ENCODE measurements around the gene CFAP65.

The CFAP65 gene

GRCh38 chr2:218975060-218975777, 66.1 kb downstream of the CFAP65 start:
- no peak for DNase-seq (ENCODE audit: low spot score)

DNA sequence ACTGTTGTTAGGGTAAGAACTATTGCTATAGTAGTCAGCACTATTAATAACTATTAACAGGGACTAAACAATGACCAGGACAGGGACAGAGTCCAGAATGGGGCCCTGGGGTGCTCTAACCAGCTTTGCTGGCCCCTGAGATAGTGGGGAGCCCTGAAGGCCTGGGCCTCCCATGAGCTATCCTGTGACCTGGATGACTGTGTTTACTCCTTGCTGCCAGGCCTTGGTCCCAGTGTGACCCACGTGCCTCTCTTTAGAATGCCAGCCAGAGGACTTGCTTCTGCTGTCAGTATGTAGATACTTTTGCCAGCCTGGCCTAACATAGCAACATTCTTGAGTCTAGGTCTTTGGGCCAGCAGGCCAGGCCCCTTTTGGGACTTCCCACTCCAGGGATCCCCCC, 70.4 kb downstream of the CFAP65 start:
- no peak for DNase-seq (ENCODE audit: low spot score)

DNA sequence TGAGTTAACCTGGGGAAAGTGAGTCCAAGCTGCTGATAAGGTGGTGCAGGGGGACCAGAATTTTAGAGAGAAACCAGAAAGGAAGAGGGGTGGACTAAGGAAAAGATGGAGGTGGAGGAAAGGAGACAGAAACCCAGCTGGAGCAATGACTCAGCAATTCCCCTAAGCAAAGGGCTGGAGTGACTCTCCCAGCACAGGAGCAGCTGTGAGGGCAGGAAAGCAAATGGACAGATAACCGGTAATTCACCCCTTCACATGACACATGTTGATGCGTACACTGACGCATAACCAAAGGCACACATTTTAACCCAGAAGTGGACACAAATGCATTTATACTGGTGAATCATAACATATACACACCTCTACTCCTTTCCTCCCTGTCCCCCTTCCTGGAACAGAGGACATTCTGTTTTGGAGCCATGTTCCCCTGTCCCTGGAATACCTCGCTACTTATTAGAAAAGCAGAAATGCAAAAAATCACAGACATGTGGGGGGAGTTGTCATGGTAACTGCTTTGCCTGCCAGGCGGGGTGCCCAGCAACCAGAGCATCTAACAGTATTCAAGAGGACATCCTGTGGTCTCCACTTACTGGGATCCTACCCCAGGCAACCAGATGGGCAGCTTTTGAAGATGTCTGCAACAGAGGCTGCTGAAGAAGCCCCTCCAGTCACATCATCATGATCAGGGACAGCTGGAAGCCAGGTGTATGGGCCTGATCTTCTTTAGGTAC, 77.1 kb downstream of the CFAP65 start:
- DNase-seq (ENCODE audit: low spot score): no peak

- no peak for DNase-seq (ENCODE audit: low spot score)
Measured at GRCh38 chr2:218963601-218964000, 77.7 kb downstream of the CFAP65 start.

- DNase-seq (ENCODE audit: low spot score): peak; percentile 56
Measured at GRCh38 chr2:218962859-218963492, 78.3 kb downstream of the CFAP65 start.

DNA sequence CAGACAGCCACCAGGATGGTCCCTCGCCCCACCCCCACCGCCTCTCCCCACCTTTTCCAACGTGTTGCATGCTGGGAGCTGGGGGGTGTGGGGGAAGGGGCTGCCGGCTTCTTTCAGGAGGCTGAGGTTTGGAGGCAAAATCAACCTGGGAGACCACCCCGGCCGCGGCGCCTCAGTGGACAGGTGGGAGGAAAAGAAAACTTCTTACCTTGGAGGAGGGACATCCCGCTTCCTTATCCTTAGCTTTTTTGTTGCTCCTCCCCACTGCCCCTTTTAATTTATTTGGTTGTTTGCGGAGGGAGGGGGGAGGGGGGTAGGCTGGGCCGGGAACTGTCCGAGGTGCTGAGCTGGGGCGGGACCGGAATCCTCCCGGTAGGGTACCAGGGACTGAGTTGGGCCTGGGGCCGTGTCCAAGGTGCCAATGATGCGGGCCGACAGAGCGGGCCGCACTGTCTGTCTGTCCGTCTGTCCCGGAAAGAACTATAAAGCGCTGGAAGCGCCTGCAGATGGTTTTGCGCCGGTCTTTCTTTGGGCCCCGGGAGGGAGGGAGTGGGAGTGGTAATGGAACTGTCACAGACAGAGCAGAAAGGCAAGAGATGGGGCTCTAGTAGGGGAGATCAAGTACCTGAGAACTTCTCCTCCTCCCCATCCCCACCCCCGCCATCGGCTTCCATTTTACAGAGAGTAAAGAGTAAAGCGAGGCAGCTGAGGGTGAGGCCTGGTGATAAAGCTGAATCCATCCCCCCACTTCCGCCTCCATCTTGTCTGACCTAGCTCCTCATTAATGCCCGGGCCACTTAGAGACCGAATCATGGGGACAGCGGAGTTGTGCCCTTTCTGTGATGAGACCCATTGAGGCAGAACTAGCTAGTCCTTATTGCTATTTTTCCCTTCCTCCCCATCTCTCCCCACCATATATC, 79.4 kb downstream of the CFAP65 start:
- no peak for DNase-seq (ENCODE audit: low spot score)

- DNase-seq (ENCODE audit: low spot score): no peak
Measured at GRCh38 chr2:218961229-218961628, 80.1 kb downstream of the CFAP65 start.

- DNase-seq (ENCODE audit: low spot score): no peak
Measured at GRCh38 chr2:218960309-218961165, 80.8 kb downstream of the CFAP65 start.

DNA sequence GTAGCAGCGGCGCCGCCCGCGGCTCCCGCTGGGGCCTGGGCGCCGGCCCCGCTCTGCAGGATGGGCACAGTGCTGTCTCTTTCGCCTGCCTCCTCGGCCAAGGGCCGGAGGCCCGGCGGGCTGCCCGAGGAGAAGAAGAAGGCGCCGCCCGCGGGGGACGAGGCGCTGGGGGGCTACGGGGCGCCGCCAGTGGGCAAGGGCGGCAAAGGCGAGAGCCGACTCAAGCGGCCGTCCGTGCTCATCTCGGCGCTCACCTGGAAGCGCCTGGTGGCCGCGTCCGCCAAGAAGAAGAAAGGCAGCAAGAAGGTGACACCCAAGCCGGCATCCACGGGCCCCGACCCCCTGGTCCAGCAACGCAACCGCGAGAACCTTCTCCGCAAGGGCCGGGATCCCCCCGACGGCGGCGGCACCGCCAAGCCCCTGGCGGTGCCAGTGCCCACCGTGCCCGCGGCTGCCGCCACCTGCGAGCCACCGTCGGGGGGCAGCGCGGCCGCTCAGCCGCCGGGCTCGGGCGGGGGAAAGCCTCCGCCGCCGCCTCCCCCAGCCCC, 81.5 kb downstream of the CFAP65 start:
- DNase-seq (ENCODE audit: low spot score): no peak

GRCh38 chr2:218959141-218959731, 82.1 kb downstream of the CFAP65 start, which contains the start of gene CDK5R2:
Gene CDK5R2 (plus strand): TSS chr2:218959666. CDS start chr2:218959821, 155 bp downstream.
- DNase-seq (ENCODE audit: low spot score): peak; percentile 88

GRCh38 chr2:218958276-218958675, 83.0 kb downstream of the CFAP65 start:
- DNase-seq (ENCODE audit: low spot score): no peak

- no peak for DNase-seq (ENCODE audit: low spot score)
Measured at GRCh38 chr2:218957671-218958070, 83.6 kb downstream of the CFAP65 start.

- no peak for DNase-seq (ENCODE audit: low spot score)
Measured at GRCh38 chr2:218956039-218956438, 85.3 kb downstream of the CFAP65 start.

GRCh38 chr2:218954541-218955300, 86.6 kb downstream of the CFAP65 start:
- DNase-seq (ENCODE audit: low spot score): no peak

DNA sequence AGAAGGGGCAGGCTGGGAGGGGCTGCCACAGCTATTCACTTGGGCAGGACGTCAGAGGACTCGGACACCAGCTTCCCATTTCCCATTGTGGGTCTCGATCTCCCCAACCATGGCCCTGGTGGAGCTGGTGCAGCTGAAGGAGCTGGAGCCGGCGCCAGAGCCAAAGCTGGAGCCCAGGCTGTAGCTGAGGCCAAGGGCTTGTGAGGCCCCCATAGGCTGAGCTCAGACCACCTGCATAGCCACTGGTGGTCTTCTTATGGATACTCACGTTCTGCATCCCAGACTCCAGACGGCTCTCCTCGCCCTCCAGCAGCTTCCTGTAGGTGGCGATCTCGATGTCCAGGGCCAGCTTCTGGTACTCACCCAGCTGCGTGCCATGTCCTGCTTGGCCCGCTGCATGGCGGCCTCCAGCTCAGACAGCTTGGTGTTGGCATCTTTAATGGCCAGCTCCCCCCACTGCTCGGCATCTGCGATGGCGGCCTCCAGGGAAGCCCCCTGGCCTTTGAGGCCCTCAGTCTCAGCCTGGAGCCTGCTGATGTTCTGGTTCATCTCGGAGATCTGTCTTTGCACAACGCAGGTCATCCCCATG, 87.9 kb downstream of the CFAP65 start:
- no peak for DNase-seq (ENCODE audit: low spot score)

All from LoVo (cell line).